ENCODE results near the gene TRIM66.

Gene TRIM66

GRCh38 chr11:8697054-8697453, 14.6 kb upstream of the TRIM66 start:
- no peak for TF ChIP-seq SIN3A (IDR thresholded peaks at IDR 0.05; ENCODE audit: borderline replicate concordance, insufficient read depth, low read length)
- no peak for TF ChIP-seq POLR2AphosphoS5 (IDR thresholded peaks at IDR 0.05; ENCODE audit: low read depth, low read length)
- no peak for TF ChIP-seq REST (IDR thresholded peaks at IDR 0.05; ENCODE audit: insufficient read depth in 1 of 2, low read depth in 2 of 2, low read length in 2 of 2)
- no peak for TF ChIP-seq FOXP2 (optimal IDR thresholded peaks at IDR 0.05; ENCODE audit: borderline replicate concordance, extremely low read depth, extremely low read length, insufficient read depth)
- no peak for TF ChIP-seq TAF1 (IDR thresholded peaks at IDR 0.05; ENCODE audit: borderline replicate concordance, insufficient read depth, low read length)

GRCh38 chr11:8694137-8694536, 11.7 kb upstream of the TRIM66 start:
- TF ChIP-seq SIN3A (IDR thresholded peaks at IDR 0.05; ENCODE audit: borderline replicate concordance, insufficient read depth, low read length) (no peak), FOXP2 (optimal IDR thresholded peaks at IDR 0.05; ENCODE audit: borderline replicate concordance, extremely low read depth, extremely low read length, insufficient read depth) (no peak), REST (IDR thresholded peaks at IDR 0.05; ENCODE audit: insufficient read depth in 1 of 2, low read depth in 2 of 2, low read length in 2 of 2) (no peak), POLR2AphosphoS5 (IDR thresholded peaks at IDR 0.05; ENCODE audit: low read depth, low read length) (no peak), TAF1 (IDR thresholded peaks at IDR 0.05; ENCODE audit: borderline replicate concordance, insufficient read depth, low read length) (no peak)

- TF ChIP-seq TAF1 (IDR thresholded peaks at IDR 0.05; ENCODE audit: borderline replicate concordance, insufficient read depth, low read length) (no peak), FOXP2 (optimal IDR thresholded peaks at IDR 0.05; ENCODE audit: borderline replicate concordance, extremely low read depth, extremely low read length, insufficient read depth) (no peak), REST (IDR thresholded peaks at IDR 0.05; ENCODE audit: insufficient read depth in 1 of 2, low read depth in 2 of 2, low read length in 2 of 2) (no peak), POLR2AphosphoS5 (IDR thresholded peaks at IDR 0.05; ENCODE audit: low read depth, low read length) (no peak), SIN3A (IDR thresholded peaks at IDR 0.05; ENCODE audit: borderline replicate concordance, insufficient read depth, low read length) (no peak)
Observed at GRCh38 chr11:8693555-8693954, 11.1 kb upstream of the TRIM66 start.

GRCh38 chr11:8693010-8693551, 10.6 kb upstream of the TRIM66 start:
- TF ChIP-seq POLR2AphosphoS5 (IDR thresholded peaks at IDR 0.05; ENCODE audit: low read depth, low read length) (no peak), FOXP2 (optimal IDR thresholded peaks at IDR 0.05; ENCODE audit: borderline replicate concordance, extremely low read depth, extremely low read length, insufficient read depth) (no peak), REST (IDR thresholded peaks at IDR 0.05; ENCODE audit: insufficient read depth in 1 of 2, low read depth in 2 of 2, low read length in 2 of 2) (no peak), TAF1 (IDR thresholded peaks at IDR 0.05; ENCODE audit: borderline replicate concordance, insufficient read depth, low read length) (no peak), SIN3A (IDR thresholded peaks at IDR 0.05; ENCODE audit: borderline replicate concordance, insufficient read depth, low read length) (no peak)

GRCh38 chr11:8692417-8692816, 10.0 kb upstream of the TRIM66 start:
- TF ChIP-seq TAF1 (IDR thresholded peaks at IDR 0.05; ENCODE audit: borderline replicate concordance, insufficient read depth, low read length) (no peak), SIN3A (IDR thresholded peaks at IDR 0.05; ENCODE audit: borderline replicate concordance, insufficient read depth, low read length) (no peak), POLR2AphosphoS5 (IDR thresholded peaks at IDR 0.05; ENCODE audit: low read depth, low read length) (no peak), FOXP2 (optimal IDR thresholded peaks at IDR 0.05; ENCODE audit: borderline replicate concordance, extremely low read depth, extremely low read length, insufficient read depth) (no peak), REST (IDR thresholded peaks at IDR 0.05; ENCODE audit: insufficient read depth in 1 of 2, low read depth in 2 of 2, low read length in 2 of 2) (no peak)
